Measurements from ENCODE around the gene CD207.

DNA sequence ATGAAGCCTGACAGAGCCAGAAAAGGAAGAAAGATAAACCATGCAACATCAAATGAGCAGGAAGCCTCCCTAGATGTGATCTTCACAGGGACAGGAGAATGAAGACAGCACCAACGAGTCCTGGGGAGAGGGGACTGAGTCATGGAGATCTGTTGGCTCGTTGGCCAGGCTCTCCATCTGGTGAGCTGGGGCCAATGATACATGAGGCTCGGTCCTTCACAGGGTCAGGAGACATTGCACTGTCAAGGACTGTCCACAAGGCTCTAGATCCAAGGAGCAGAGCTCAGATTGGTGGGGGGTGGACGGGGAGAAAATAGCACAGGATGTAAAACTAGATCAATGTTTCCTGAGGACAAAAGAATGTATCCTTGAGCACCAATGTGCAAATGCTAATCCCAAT, 735 bp downstream of the CD207 start:
- no peak for TF ChIP-seq EZH2 (IDR thresholded peaks at IDR 0.05; ENCODE audit: insufficient read depth, poor library complexity, severe bottlenecking)
- TF ChIP-seq EZH2phosphoT487 (IDR thresholded peaks at IDR 0.05; ENCODE audit: insufficient read depth, low read depth), result no peak
